Loucy (cell line): ENCODE results near the gene ULBP1.

ENCODE experiments used
- EZH2phosphoT487 ChIP-seq: fragments of 200-600 bp; IDR thresholded peaks from 2 replicates; pipeline ENCODE4 v1.6.1; 2018; ENCODE audit warnings: antibody characterized with exemption, mild to moderate bottlenecking, moderate library complexity, borderline replicate concordance
- TF ChIP-seq, protein P1 (sequence below): fragments of 200-600 bp; sonication (generic); conservative IDR thresholded peaks from 2 replicates; pipeline ENCODE4 v1.5.1; 2014; ENCODE audit warnings: mild to moderate bottlenecking, antibody characterized with exemption, low read length

DNA sequence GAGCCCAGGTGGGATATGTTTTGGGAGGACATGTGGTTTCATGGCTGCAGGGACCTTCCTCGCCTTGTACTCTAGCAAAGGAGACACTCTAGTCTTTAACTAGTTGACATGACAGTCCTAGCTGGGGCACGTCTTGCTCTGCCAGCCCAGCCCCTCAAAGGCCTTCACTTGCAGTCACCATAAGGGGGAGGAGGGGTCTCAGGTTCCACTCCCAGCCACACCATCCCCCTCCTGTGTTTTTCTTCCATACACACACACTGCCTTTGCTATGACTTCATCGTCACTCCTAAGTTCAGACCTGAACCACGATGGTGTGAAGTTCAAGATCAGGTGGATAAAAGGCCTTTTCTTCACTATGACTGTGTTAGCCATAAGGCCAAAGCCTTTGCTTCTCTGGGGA is 13.5 kb downstream of the ULBP1 start:
- TF ChIP-seq, protein P1, sequence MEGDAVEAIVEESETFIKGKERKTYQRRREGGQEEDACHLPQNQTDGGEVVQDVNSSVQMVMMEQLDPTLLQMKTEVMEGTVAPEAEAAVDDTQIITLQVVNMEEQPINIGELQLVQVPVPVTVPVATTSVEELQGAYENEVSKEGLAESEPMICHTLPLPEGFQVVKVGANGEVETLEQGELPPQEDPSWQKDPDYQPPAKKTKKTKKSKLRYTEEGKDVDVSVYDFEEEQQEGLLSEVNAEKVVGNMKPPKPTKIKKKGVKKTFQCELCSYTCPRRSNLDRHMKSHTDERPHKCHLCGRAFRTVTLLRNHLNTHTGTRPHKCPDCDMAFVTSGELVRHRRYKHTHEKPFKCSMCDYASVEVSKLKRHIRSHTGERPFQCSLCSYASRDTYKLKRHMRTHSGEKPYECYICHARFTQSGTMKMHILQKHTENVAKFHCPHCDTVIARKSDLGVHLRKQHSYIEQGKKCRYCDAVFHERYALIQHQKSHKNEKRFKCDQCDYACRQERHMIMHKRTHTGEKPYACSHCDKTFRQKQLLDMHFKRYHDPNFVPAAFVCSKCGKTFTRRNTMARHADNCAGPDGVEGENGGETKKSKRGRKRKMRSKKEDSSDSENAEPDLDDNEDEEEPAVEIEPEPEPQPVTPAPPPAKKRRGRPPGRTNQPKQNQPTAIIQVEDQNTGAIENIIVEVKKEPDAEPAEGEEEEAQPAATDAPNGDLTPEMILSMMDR: no peak
- TF ChIP-seq EZH2phosphoT487: no peak
